ENCODE data around the gene MRPL42.

The MRPL42 gene

GRCh38 chr12:93456077-93456476 is 11.2 kb upstream of the MRPL42 start:
- Histone ChIP-seq H3K27ac (ENCODE audit: low read depth, low read length) (no peak overlapping the region), H3K4me3 (ENCODE audit: low read length) (no peak overlapping the region), H4K20me1 (ENCODE audit: control insufficient read depth, insufficient read depth, low read depth, low read length) (no peaks in the 10 kb centered on the region), H3K27me3 (ENCODE audit: control insufficient read depth, low read length) (no peaks in the 10 kb centered on the region), H3K79me2 (ENCODE audit: control insufficient read depth, low read length) (no peaks in the 10 kb centered on the region), H3K4me1 (ENCODE audit: control insufficient read depth, low read length) (peaks cover 6% of the 10 kb centered on the region), H3K9me3 (ENCODE audit: control insufficient read depth, insufficient read depth, low read length) (no peaks in the 10 kb centered on the region), H3K9me2 (replicated peaks; ENCODE audit: control insufficient read depth, low read length) (no peaks in the 10 kb centered on the region), H3K4me2 (ENCODE audit: low read length) (no peak overlapping the region), H3K36me3 (ENCODE audit: control insufficient read depth, low read length) (no peaks in the 10 kb centered on the region), H3F3A (ENCODE audit: control insufficient read depth, insufficient read depth) (no peaks in the 10 kb centered on the region)
- TF ChIP-seq EZH2phosphoT487 (IDR thresholded peaks at IDR 0.05; ENCODE audit: borderline replicate concordance, low read length) (no peak), CTCF (IDR thresholded peaks at IDR 0.05; ENCODE audit: low read depth, low read length, poor library complexity, severe bottlenecking) (no peak)

GRCh38 chr12:93459097-93459496 is 8.2 kb upstream of the MRPL42 start:
- Histone ChIP-seq H3K79me2 (ENCODE audit: control insufficient read depth, low read length) (no peaks in the 10 kb centered on the region), H3K9me3 (ENCODE audit: control insufficient read depth, insufficient read depth, low read length) (no peaks in the 10 kb centered on the region), H3K4me2 (ENCODE audit: low read length) (no peak overlapping the region), H3F3A (ENCODE audit: control insufficient read depth, insufficient read depth) (no peaks in the 10 kb centered on the region), H3K9me2 (replicated peaks; ENCODE audit: control insufficient read depth, low read length) (no peaks in the 10 kb centered on the region), H3K4me3 (ENCODE audit: low read length) (no peak overlapping the region), H3K36me3 (ENCODE audit: control insufficient read depth, low read length) (no peaks in the 10 kb centered on the region), H3K27me3 (ENCODE audit: control insufficient read depth, low read length) (no peaks in the 10 kb centered on the region), H3K4me1 (ENCODE audit: control insufficient read depth, low read length) (peaks cover 6% of the 10 kb centered on the region), H4K20me1 (ENCODE audit: control insufficient read depth, insufficient read depth, low read depth, low read length) (no peaks in the 10 kb centered on the region), H3K27ac (ENCODE audit: low read depth, low read length) (no peak overlapping the region)
- no peak for TF ChIP-seq CTCF (IDR thresholded peaks at IDR 0.05; ENCODE audit: low read depth, low read length, poor library complexity, severe bottlenecking)
- TF ChIP-seq EZH2phosphoT487 (IDR thresholded peaks at IDR 0.05; ENCODE audit: borderline replicate concordance, low read length), result no peak

GRCh38 chr12:93460003-93460402 is 7.3 kb upstream of the MRPL42 start:
- H3K4me3 ChIP-seq (ENCODE audit: low read length), result no peak overlapping the region
- no peaks in the 10 kb centered on the region for H3F3A ChIP-seq (ENCODE audit: control insufficient read depth, insufficient read depth)
- no peaks in the 10 kb centered on the region for H3K79me2 ChIP-seq (ENCODE audit: control insufficient read depth, low read length)
- H3K27me3 ChIP-seq (ENCODE audit: control insufficient read depth, low read length), result no peaks in the 10 kb centered on the region
- peaks cover 6% of the 10 kb centered on the region for H3K4me1 ChIP-seq (ENCODE audit: control insufficient read depth, low read length)
- TF ChIP-seq EZH2phosphoT487 (IDR thresholded peaks at IDR 0.05; ENCODE audit: borderline replicate concordance, low read length), result no peak
- TF ChIP-seq CTCF (IDR thresholded peaks at IDR 0.05; ENCODE audit: low read depth, low read length, poor library complexity, severe bottlenecking), result no peak
- H3K4me2 ChIP-seq (ENCODE audit: low read length), result no peak overlapping the region
- no peak overlapping the region for H3K27ac ChIP-seq (ENCODE audit: low read depth, low read length)
- no peaks in the 10 kb centered on the region for H3K36me3 ChIP-seq (ENCODE audit: control insufficient read depth, low read length)
- no peaks in the 10 kb centered on the region for H4K20me1 ChIP-seq (ENCODE audit: control insufficient read depth, insufficient read depth, low read depth, low read length)
- no peaks in the 10 kb centered on the region for H3K9me2 ChIP-seq (replicated peaks; ENCODE audit: control insufficient read depth, low read length)
- no peaks in the 10 kb centered on the region for H3K9me3 ChIP-seq (ENCODE audit: control insufficient read depth, insufficient read depth, low read length)

GRCh38 chr12:93460902-93461301 is 6.4 kb upstream of the MRPL42 start:
- H3K27ac ChIP-seq (ENCODE audit: low read depth, low read length), result no peak overlapping the region
- no peak overlapping the region for H3K4me2 ChIP-seq (ENCODE audit: low read length)

More at GRCh38 chr12:93460902-93461301, 6.4 kb upstream of the MRPL42 start:
- Histone ChIP-seq H3K4me1 (ENCODE audit: control insufficient read depth, low read length) (peaks cover 6% of the 10 kb centered on the region), H4K20me1 (ENCODE audit: control insufficient read depth, insufficient read depth, low read depth, low read length) (no peaks in the 10 kb centered on the region), H3F3A (ENCODE audit: control insufficient read depth, insufficient read depth) (no peaks in the 10 kb centered on the region), H3K9me3 (ENCODE audit: control insufficient read depth, insufficient read depth, low read length) (no peaks in the 10 kb centered on the region), H3K36me3 (ENCODE audit: control insufficient read depth, low read length) (no peaks in the 10 kb centered on the region), H3K27me3 (ENCODE audit: control insufficient read depth, low read length) (no peaks in the 10 kb centered on the region), H3K9me2 (replicated peaks; ENCODE audit: control insufficient read depth, low read length) (no peaks in the 10 kb centered on the region), H3K79me2 (ENCODE audit: control insufficient read depth, low read length) (no peaks in the 10 kb centered on the region), H3K4me3 (ENCODE audit: low read length) (no peak overlapping the region)
- TF ChIP-seq EZH2phosphoT487 (IDR thresholded peaks at IDR 0.05; ENCODE audit: borderline replicate concordance, low read length), result no peak
- TF ChIP-seq CTCF (IDR thresholded peaks at IDR 0.05; ENCODE audit: low read depth, low read length, poor library complexity, severe bottlenecking), result no peak
